H9 (cell line): ENCODE measurements around the gene NCMAP. TPM values are rescaled to one million over a fixed set of nuclear protein-coding genes. Genes with fewer than 3 reads are reported as not detected.

Source experiments
- DNase-seq: peaks from one replicate; pipeline ENCODE4 v3.0.0-alpha.2; 2017
- H2AFZ ChIP-seq: one replicate; pipeline ENCODE4 v1.6.1; 2013; ENCODE audit warnings: mild to moderate bottlenecking, low read length, control low read depth, moderate library complexity
- H2AK5ac ChIP-seq: 2 replicates; pipeline ENCODE4 v1.6.1; 2013; ENCODE audit warnings: low read length, control low read depth, mixed read lengths; ENCODE audit not compliant: insufficient read length
- H2BK120ac ChIP-seq: one replicate; pipeline ENCODE4 v1.6.1; 2013; ENCODE audit warnings: low read depth, mild to moderate bottlenecking, low read length, control low read depth, inconsistent platforms; ENCODE audit not compliant: poor library complexity, severe bottlenecking
- H2BK12ac ChIP-seq: 2 replicates; pipeline ENCODE4 v1.6.1; 2013; ENCODE audit warnings: low read length, control low read depth, mixed read lengths, low read depth; ENCODE audit not compliant: insufficient read length
- H2BK15ac ChIP-seq: 2 replicates; pipeline ENCODE4 v1.6.1; 2013; ENCODE audit warnings: low read depth, low read length, control low read depth
- H2BK20ac ChIP-seq: one replicate; pipeline ENCODE4 v1.6.1; 2013; ENCODE audit warnings: low read depth, mild to moderate bottlenecking, low read length, control low read depth, inconsistent platforms; ENCODE audit not compliant: poor library complexity, severe bottlenecking
- H2BK5ac ChIP-seq: 2 replicates; pipeline ENCODE4 v1.6.1; 2013; ENCODE audit warnings: low read length, control low read depth, mixed read lengths; ENCODE audit not compliant: insufficient read length
- H3K14ac ChIP-seq: 2 replicates; pipeline ENCODE4 v1.6.1; 2013; ENCODE audit warnings: low read length, control low read depth; ENCODE audit not compliant: insufficient read depth
- H3K18ac ChIP-seq: 2 replicates; pipeline ENCODE4 v1.6.1; 2013; ENCODE audit warnings: low read depth, mild to moderate bottlenecking, mixed read lengths, low read length, control low read depth; ENCODE audit not compliant: insufficient read length
- H3K23ac ChIP-seq: 2 replicates; pipeline ENCODE4 v1.6.1; 2013; ENCODE audit warnings: low read length, control low read depth, mixed read lengths, low read depth; ENCODE audit not compliant: insufficient read length
- H3K23me2 ChIP-seq: 2 replicates; pipeline ENCODE4 v1.6.1; 2013; ENCODE audit warnings: low read depth, mild to moderate bottlenecking, mixed read lengths, low read length, control low read depth; ENCODE audit not compliant: insufficient read length, poor library complexity, severe bottlenecking
- H3K27ac ChIP-seq: 2 replicates; pipeline ENCODE4 v1.5.1; 2013; ENCODE audit warnings: low read length, control low read depth, mixed read lengths, low read depth; ENCODE audit not compliant: insufficient read length
- H3K27me3 ChIP-seq: 2 replicates; pipeline ENCODE4 v1.6.1; 2013; ENCODE audit warnings: low read length, control low read depth, inconsistent platforms; ENCODE audit not compliant: insufficient read depth
- H3K4ac ChIP-seq: 2 replicates; pipeline ENCODE4 v1.6.1; 2013; ENCODE audit warnings: low read depth, mild to moderate bottlenecking, control low read depth, inconsistent platforms, low read length, moderate library complexity
- H3K4me1 ChIP-seq: 2 replicates; pipeline ENCODE4 v1.6.1; 2013; ENCODE audit warnings: low read length, control low read depth, inconsistent platforms; ENCODE audit not compliant: insufficient read depth
- H3K4me2 ChIP-seq: 2 replicates; pipeline ENCODE4 v1.6.1; 2013; ENCODE audit warnings: low read length, control low read depth, mixed read lengths; ENCODE audit not compliant: insufficient read length, insufficient read depth
- H3K56ac ChIP-seq: 2 replicates; pipeline ENCODE4 v1.6.1; 2013; ENCODE audit warnings: low read depth, mild to moderate bottlenecking, mixed read lengths, low read length, control low read depth; ENCODE audit not compliant: insufficient read length
- H3K79me1 ChIP-seq: 2 replicates; pipeline ENCODE4 v1.6.1; 2013; ENCODE audit warnings: low read depth, mild to moderate bottlenecking, moderate library complexity, low read length, control low read depth, inconsistent platforms; ENCODE audit not compliant: insufficient read depth, poor library complexity, severe bottlenecking
- H3K79me2 ChIP-seq: 2 replicates; pipeline ENCODE4 v1.6.1; 2013; ENCODE audit warnings: low read length, control low read depth, inconsistent platforms; ENCODE audit not compliant: insufficient read depth
- H3K9ac ChIP-seq: 2 replicates; pipeline ENCODE4 v1.6.1; 2013; ENCODE audit warnings: low read length, control low read depth, mixed read lengths; ENCODE audit not compliant: insufficient read length; ENCODE audit errors: extremely low read depth
- H3K9me3 ChIP-seq: one replicate; pipeline ENCODE4 v1.6.1; 2013; ENCODE audit warnings: low read depth, low read length, inconsistent platforms; ENCODE audit not compliant: control insufficient read depth
- H3T11ph ChIP-seq: one replicate; pipeline ENCODE4 v1.6.1; 2013; ENCODE audit warnings: mild to moderate bottlenecking, low read length, control low read depth, inconsistent platforms
- H4K20me1 ChIP-seq: one replicate; pipeline ENCODE4 v1.6.1; 2013; ENCODE audit not compliant: control insufficient read depth, insufficient read length, insufficient read depth
- H4K5ac ChIP-seq: 2 replicates; pipeline ENCODE4 v1.6.1; 2013; ENCODE audit warnings: low read depth, mild to moderate bottlenecking, mixed read lengths, low read length, control low read depth; ENCODE audit not compliant: insufficient read length
- H4K8ac ChIP-seq: replicated peaks from 2 replicates; pipeline ENCODE4 v1.6.1; 2013; ENCODE audit warnings: low read length, control low read depth, mixed read lengths, low read depth; ENCODE audit not compliant: insufficient read length
- H4K91ac ChIP-seq: 2 replicates; pipeline ENCODE4 v1.6.1; 2013; ENCODE audit warnings: low read depth, mild to moderate bottlenecking, moderate library complexity, mixed read lengths, low read length, control low read depth; ENCODE audit not compliant: insufficient read length
- H3K27ac Mint-ChIP-seq, 3 experiments: 2 replicates in 2 of 3; 3 replicates in 1 of 3; pipeline ENCODE4 v1.8.0; 2020 to 2021; ENCODE audit warnings: mixed read lengths in 3 of 3, mild to moderate bottlenecking in 1 of 3, moderate library complexity in 1 of 3
- H3K27me3 Mint-ChIP-seq: 2 replicates; pipeline ENCODE4 v1.8.0; 2021; ENCODE audit warnings: low read depth, mild to moderate bottlenecking, moderate library complexity, mixed read lengths
- H3K36me3 Mint-ChIP-seq, 3 experiments: 2 replicates in 2 of 3; 3 replicates in 1 of 3; pipeline ENCODE4 v1.8.0; 2020 to 2021; ENCODE audit warnings: low read depth in 3 of 3, mixed read lengths in 3 of 3; ENCODE audit not compliant: insufficient read depth in 1 of 3
- H3K4me1 Mint-ChIP-seq, 2 experiments: 2 replicates each; pipeline ENCODE4 v1.8.0; 2020; ENCODE audit warnings: mixed read lengths in 2 of 2
- H3K4me3 Mint-ChIP-seq, 2 experiments: 2 replicates in 1 of 2; 3 replicates in 1 of 2; pipeline ENCODE4 v1.8.0; 2020 to 2021; ENCODE audit warnings: mild to moderate bottlenecking in 2 of 2, mixed read lengths in 2 of 2, moderate library complexity in 1 of 2
- H3K9me3 Mint-ChIP-seq, 2 experiments: 2 replicates in 1 of 2; 3 replicates in 1 of 2; pipeline ENCODE4 v1.8.0; 2020; ENCODE audit warnings: mild to moderate bottlenecking in 2 of 2, mixed read lengths in 2 of 2, moderate library complexity in 1 of 2
- CTCF ChIP-seq: fragments of 200-600 bp; sonication (generic); conservative IDR thresholded peaks from 3 replicates; pipeline ENCODE4 v1.8.0; 2021; ENCODE audit warnings: antibody characterized with exemption, mild to moderate bottlenecking
- WGBS: extraction: QIAGEN DNeasy Blood & Tissue Kit; methylation state at CpG from one replicate; pipeline ENCODE4 v1.1.7; 2013; ENCODE audit warnings: missing lambda C conversion rate, low lambda C conversion rate, mixed read lengths; ENCODE audit not compliant: insufficient read length; ENCODE audit errors: extremely low coverage; 5-methylcytosine and 5-hydroxymethylcytosine counted together
- total RNA-seq: library from RNA; stranded (reverse); gene quantifications from 2 replicates; pipeline ENCODE4 v1.2.1, GENCODE V29; 2021

The NCMAP gene
- total RNA-seq, 1 experiment from 2014 or later: 0.35 TPM

- Mint-ChIP-seq H3K27me3 (peaks cover 9% of the 10 kb centered on the region), H3K36me3 (no peaks in the 10 kb centered on the region), H3K9me3 (no peaks in the 10 kb centered on the region), H3K4me1 (peaks cover 0 to 5% of the 10 kb centered on the region in 2 experiments; a peak in 2 of 4 replicates), H3K4me3 (no peak overlapping the region), H3K27ac (no peak overlapping the region; a peak in 1 of 7 replicates)
- Histone ChIP-seq H3K79me1 (no peaks in the 10 kb centered on the region), H3K79me2 (no peaks in the 10 kb centered on the region), H3K9me3 (no peaks in the 10 kb centered on the region), H3K18ac (no peak overlapping the region), H2BK15ac (no peak overlapping the region), H3K4me1 (no peaks in the 10 kb centered on the region), H3K4me2 (no peak overlapping the region), H3K14ac (no peak overlapping the region; the same call in 1 of the 2 replicates), H3K56ac (no peak overlapping the region), H4K20me1 (no peaks in the 10 kb centered on the region), H2BK120ac (no peak overlapping the region), H3K27me3 (no peaks in the 10 kb centered on the region), H3T11ph (no peak overlapping the region), H3K4ac (no peak overlapping the region), H4K91ac (no peak overlapping the region), H4K8ac (no peak overlapping the region), H3K23me2 (no peaks in the 10 kb centered on the region), H3K23ac (no peak overlapping the region), H2BK12ac (no peak overlapping the region), H3K9ac (no peak overlapping the region), H2AK5ac (no peak overlapping the region), H3K27ac (no peak overlapping the region), H4K5ac (no peak overlapping the region), H2AFZ (no peak overlapping the region), H2BK5ac (no peak overlapping the region), H2BK20ac (no peak overlapping the region)
- no peak for TF ChIP-seq CTCF
- WGBS: no CpG with 5 or more reads among the region's 3 CpGs
- no peak for DNase-seq
Measured at GRCh38 chr1:24589200-24589599, 33.3 kb downstream of the NCMAP start.
